WTC11 (cell line): ENCODE measurements around the gene RIC8B.

Experiments used
- ATF1 ChIP-seq: sonication (generic); formaldehyde crosslinking; IDR thresholded peaks from 2 replicates; pipeline ENCODE4 v1.8.1; 2023; ENCODE audit warnings: mild to moderate bottlenecking, moderate library complexity, missing genetic modification reagents
- CBFB ChIP-seq: sonication (generic); formaldehyde crosslinking; IDR thresholded peaks from 2 replicates; pipeline ENCODE4 v1.8.1; 2022; ENCODE audit warnings: mild to moderate bottlenecking, low read depth, missing genetic modification reagents
- CREB1 ChIP-seq: sonication (generic); formaldehyde crosslinking; IDR thresholded peaks from 2 replicates; pipeline ENCODE4 v1.8.0; 2023; ENCODE audit warnings: mild to moderate bottlenecking, missing genetic modification reagents
- HMGXB4 ChIP-seq: sonication (generic); formaldehyde crosslinking; IDR thresholded peaks from 2 replicates; pipeline ENCODE4 v1.8.1; 2023; ENCODE audit warnings: mild to moderate bottlenecking, moderate library complexity, missing genetic modification reagents
- MAX ChIP-seq: sonication (generic); formaldehyde crosslinking; IDR thresholded peaks from 2 replicates; pipeline ENCODE4 v1.8.0; 2022; ENCODE audit warnings: mild to moderate bottlenecking, missing genetic modification reagents
- STAT6 ChIP-seq: sonication (generic); formaldehyde crosslinking; conservative IDR thresholded peaks from 2 replicates; pipeline ENCODE4 v1.8.1; 2023; ENCODE audit warnings: mild to moderate bottlenecking, low read depth, missing genetic modification reagents, moderate library complexity
- ZNF423 ChIP-seq: fragments of 250-450 bp; sonication (Bioruptor Pico); IDR thresholded peaks from 2 replicates; pipeline ENCODE4 v2.1.2; 2022; ENCODE audit warnings: mild to moderate bottlenecking, moderate library complexity
- TF ChIP-seq, protein P1 (sequence below): fragments of 200-600 bp; IDR thresholded peaks from 2 replicates; pipeline ENCODE4 v1.8.0; 2022; ENCODE audit warnings: antibody characterized with exemption
- TF ChIP-seq, protein P2 (sequence below): sonication (generic); formaldehyde crosslinking; IDR thresholded peaks from 2 replicates; pipeline ENCODE4 v1.8.0; 2023; ENCODE audit warnings: missing genetic modification reagents, mild to moderate bottlenecking, borderline replicate concordance
- TF ChIP-seq, protein P3 (sequence below): fragments of 250-450 bp; sonication (Bioruptor Pico); IDR thresholded peaks from 2 replicates; pipeline ENCODE4 v1.8.0; 2021; ENCODE audit warnings: mild to moderate bottlenecking
- TF ChIP-seq, protein P4 (sequence below): sonication (generic); formaldehyde crosslinking; IDR thresholded peaks from 2 replicates; pipeline ENCODE4 v1.8.0; 2023; ENCODE audit warnings: missing genetic modification reagents

DNA sequence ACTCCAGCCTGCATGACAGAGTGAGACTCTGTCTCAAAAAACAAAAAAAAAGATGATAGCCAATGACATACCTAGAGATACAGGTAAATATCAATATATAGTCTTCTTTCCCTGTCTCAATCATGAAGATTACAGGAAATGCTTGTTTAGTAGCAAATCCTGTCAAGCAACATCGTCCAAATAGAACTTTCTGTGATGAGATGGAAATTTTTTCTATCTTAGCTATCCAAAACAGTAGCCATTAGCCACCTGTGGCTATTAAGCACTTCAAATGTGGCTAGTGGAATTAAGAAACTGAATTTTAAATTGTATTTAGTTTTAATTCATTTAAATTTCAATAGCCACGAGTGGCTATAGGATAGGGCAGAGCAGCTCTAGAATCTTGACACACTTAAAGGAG is 33.2 kb upstream of the RIC8B start:
- TF ChIP-seq, protein P1, sequence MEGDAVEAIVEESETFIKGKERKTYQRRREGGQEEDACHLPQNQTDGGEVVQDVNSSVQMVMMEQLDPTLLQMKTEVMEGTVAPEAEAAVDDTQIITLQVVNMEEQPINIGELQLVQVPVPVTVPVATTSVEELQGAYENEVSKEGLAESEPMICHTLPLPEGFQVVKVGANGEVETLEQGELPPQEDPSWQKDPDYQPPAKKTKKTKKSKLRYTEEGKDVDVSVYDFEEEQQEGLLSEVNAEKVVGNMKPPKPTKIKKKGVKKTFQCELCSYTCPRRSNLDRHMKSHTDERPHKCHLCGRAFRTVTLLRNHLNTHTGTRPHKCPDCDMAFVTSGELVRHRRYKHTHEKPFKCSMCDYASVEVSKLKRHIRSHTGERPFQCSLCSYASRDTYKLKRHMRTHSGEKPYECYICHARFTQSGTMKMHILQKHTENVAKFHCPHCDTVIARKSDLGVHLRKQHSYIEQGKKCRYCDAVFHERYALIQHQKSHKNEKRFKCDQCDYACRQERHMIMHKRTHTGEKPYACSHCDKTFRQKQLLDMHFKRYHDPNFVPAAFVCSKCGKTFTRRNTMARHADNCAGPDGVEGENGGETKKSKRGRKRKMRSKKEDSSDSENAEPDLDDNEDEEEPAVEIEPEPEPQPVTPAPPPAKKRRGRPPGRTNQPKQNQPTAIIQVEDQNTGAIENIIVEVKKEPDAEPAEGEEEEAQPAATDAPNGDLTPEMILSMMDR: no peak
- TF ChIP-seq, protein P2, sequence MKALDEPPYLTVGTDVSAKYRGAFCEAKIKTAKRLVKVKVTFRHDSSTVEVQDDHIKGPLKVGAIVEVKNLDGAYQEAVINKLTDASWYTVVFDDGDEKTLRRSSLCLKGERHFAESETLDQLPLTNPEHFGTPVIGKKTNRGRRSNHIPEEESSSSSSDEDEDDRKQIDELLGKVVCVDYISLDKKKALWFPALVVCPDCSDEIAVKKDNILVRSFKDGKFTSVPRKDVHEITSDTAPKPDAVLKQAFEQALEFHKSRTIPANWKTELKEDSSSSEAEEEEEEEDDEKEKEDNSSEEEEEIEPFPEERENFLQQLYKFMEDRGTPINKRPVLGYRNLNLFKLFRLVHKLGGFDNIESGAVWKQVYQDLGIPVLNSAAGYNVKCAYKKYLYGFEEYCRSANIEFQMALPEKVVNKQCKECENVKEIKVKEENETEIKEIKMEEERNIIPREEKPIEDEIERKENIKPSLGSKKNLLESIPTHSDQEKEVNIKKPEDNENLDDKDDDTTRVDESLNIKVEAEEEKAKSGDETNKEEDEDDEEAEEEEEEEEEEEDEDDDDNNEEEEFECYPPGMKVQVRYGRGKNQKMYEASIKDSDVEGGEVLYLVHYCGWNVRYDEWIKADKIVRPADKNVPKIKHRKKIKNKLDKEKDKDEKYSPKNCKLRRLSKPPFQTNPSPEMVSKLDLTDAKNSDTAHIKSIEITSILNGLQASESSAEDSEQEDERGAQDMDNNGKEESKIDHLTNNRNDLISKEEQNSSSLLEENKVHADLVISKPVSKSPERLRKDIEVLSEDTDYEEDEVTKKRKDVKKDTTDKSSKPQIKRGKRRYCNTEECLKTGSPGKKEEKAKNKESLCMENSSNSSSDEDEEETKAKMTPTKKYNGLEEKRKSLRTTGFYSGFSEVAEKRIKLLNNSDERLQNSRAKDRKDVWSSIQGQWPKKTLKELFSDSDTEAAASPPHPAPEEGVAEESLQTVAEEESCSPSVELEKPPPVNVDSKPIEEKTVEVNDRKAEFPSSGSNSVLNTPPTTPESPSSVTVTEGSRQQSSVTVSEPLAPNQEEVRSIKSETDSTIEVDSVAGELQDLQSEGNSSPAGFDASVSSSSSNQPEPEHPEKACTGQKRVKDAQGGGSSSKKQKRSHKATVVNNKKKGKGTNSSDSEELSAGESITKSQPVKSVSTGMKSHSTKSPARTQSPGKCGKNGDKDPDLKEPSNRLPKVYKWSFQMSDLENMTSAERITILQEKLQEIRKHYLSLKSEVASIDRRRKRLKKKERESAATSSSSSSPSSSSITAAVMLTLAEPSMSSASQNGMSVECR (CRISPR knock-in tag): no peak
- no peak for TF ChIP-seq HMGXB4 (CRISPR knock-in tag)
- TF ChIP-seq, protein P3, sequence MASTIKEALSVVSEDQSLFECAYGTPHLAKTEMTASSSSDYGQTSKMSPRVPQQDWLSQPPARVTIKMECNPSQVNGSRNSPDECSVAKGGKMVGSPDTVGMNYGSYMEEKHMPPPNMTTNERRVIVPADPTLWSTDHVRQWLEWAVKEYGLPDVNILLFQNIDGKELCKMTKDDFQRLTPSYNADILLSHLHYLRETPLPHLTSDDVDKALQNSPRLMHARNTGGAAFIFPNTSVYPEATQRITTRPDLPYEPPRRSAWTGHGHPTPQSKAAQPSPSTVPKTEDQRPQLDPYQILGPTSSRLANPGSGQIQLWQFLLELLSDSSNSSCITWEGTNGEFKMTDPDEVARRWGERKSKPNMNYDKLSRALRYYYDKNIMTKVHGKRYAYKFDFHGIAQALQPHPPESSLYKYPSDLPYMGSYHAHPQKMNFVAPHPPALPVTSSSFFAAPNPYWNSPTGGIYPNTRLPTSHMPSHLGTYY (CRISPR knock-in tag): no peak
- TF ChIP-seq CBFB (CRISPR knock-in tag): no peak
- TF ChIP-seq STAT6 (CRISPR knock-in tag): no peak
- no peak for TF ChIP-seq ZNF423
- no peak for TF ChIP-seq ATF1
- TF ChIP-seq, protein P4, sequence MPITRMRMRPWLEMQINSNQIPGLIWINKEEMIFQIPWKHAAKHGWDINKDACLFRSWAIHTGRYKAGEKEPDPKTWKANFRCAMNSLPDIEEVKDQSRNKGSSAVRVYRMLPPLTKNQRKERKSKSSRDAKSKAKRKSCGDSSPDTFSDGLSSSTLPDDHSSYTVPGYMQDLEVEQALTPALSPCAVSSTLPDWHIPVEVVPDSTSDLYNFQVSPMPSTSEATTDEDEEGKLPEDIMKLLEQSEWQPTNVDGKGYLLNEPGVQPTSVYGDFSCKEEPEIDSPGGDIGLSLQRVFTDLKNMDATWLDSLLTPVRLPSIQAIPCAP (CRISPR knock-in tag): no peak
- no peak for TF ChIP-seq MAX (CRISPR knock-in tag)
- no peak for TF ChIP-seq CREB1 (CRISPR knock-in tag)
